LHCN-M2 (cell line): Measurements from ENCODE around the gene PLD5. TPM values are rescaled to one million over a fixed set of nuclear protein-coding genes. Genes with fewer than 3 reads are reported as not detected.
"Not testable (repeated sequence)": the region's sequence is repeated elsewhere in the genome, so short reads cannot be mapped to it uniquely, and the experiment has no call there.

Experiments
- DNase-seq: peaks from one replicate; pipeline ENCODE4 v3.0.0-alpha.2; 2012; ENCODE audit warnings: low read depth
- total RNA-seq: library from RNA; depleted of rRNA; stranded (reverse); fragments of >200 nt; gene quantifications from 2 replicates; pipeline ENCODE4 v1.2.3, GENCODE V29; 2014

PLD5 gene
- total RNA-seq, 1 experiment from 2014 or later, result 0.11 TPM

GRCh38 chr1:242489545-242489944 is 35.0 kb downstream of the PLD5 start:
- DNase-seq, result no peak

- DNase-seq, result no peak
These were observed 46.6 kb downstream of the PLD5 start for GRCh38 chr1:242477944-242478343.

GRCh38 chr1:242470774-242471173 is 53.7 kb downstream of the PLD5 start:
- no peak for DNase-seq

- DNase-seq, result no peak
These were observed 55.7 kb downstream of the PLD5 start for GRCh38 chr1:242468784-242469183.

GRCh38 chr1:242467556-242468145 is 56.8 kb downstream of the PLD5 start:
- DNase-seq, result peak; percentile 47

DNA sequence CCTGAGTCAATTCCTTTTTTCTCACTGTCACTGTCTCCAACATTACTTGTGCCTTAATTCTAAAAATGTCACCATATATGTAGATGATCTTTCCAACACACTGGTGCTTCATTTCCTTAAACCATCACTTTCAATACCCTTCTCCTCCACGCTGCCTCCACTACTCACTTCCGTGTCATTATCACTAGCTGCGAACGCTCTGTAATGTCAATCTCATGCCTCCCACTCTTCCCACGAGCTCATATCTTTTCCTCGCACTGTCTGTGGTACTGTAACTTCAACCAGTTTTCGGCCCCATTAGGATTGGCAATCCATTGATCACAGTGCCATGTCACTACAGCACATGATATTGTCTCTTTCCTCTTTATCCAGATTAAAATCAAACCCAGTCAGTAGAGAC is 61.6 kb downstream of the PLD5 start:
- DNase-seq, result no peak

GRCh38 chr1:242459740-242460139 is 64.8 kb downstream of the PLD5 start:
- DNase-seq, result not testable (repeated sequence)

- no peak for DNase-seq
These were observed 67.7 kb downstream of the PLD5 start for GRCh38 chr1:242456726-242457269.

- no peak for DNase-seq
These were observed 69.5 kb downstream of the PLD5 start for GRCh38 chr1:242455052-242455361.

GRCh38 chr1:242454262-242455051 is 70.0 kb downstream of the PLD5 start:
- DNase-seq, result peak; percentile 55

DNA sequence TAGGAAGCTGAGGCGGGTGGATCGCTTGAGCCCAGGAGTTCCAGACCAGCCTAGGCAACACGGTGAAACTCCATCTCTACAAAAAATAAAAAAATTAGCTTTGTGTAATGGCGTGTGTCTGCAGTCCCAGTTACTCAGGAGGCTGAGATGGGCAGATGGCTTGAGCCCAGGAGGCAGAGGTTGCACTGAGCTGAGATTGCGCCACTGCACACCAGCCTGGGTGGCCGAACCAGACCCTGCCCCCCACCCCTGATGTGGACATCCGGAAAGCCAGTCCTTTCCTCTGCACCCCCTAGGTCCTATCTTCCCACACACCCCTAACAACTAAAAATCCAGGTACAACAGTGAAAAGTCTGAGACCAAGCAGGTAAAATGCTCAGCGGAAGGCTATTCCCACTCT is 71.9 kb downstream of the PLD5 start:
- DNase-seq, result no peak

DNA sequence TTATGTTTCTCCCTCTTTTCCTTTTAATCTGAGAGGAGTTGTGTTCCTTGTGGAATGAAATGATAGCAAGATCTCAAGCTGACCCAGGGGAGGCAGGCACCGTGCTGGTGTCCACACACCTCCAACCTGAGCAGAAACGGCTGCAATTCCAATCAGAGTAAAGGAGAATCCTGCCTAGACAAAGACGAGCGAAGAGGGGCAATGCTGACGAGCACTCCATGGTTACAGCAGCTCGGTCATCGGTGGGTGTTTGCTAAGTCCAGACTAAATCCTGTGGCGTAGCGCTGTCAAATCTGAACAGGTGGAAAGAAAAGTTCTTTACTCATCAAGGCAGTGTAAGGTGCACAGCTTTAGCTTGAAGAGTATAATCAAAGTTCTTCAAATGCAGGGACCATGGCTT is 74.8 kb downstream of the PLD5 start:
- DNase-seq, result no peak

DNA sequence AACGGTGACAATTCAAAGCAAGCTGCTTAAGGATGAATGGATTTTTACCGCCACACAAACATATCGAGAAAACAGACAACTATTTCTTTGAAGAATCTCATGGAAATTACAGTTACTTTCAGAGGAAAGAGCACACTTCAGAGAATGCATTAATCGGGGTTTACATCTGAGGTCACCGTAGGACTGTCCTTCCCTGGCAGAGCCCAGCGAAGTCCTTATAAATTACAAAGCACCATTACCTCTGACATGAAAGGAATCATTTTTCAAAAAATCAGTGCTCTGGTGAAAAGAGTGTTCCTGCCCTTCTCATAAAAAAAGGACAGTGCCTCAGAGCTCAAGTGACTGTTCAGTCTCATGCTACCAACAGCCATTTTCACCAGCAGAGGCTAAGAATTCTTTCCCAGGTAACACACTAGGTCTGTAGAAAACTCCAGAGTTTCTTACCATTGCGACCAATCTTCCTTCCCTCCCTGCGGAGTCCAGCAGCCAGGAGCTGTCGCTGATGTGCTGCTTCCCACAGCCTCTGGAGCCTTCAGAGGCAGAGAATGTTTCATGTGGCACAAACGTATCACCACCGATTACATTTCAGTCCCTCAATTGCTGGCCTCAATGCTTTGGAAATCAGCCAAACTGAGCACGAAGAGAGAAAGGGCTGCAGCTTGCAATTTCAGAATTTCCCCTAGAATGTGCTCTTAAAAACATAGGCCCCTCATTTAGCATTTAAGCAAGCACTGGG is 75.4 kb downstream of the PLD5 start:
- DNase-seq, result no peak

- DNase-seq, result no peak
These were observed 76.8 kb downstream of the PLD5 start for GRCh38 chr1:242447689-242448088.

GRCh38 chr1:242440757-242441156 is 83.7 kb downstream of the PLD5 start:
- DNase-seq, result no peak

DNA sequence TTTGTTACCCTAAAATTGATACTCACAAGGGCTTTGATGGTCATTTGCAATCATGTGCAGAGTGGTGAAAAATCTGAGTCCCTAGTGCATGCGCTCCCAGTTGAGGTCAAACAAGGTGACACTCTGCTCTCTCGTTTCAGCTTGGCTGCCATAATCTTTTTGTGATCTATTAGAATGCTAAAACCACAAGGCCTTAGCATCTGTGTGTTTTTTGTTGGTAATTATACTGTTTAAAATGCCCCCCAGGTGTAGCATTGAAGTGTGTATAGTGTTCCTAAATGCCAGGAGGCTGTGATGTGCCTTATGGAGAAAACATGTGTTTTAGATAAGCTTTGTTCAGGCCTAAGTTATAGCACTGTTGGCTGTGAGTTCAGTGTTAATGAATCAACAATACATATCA is 89.3 kb downstream of the PLD5 start:
- DNase-seq, result no peak

GRCh38 chr1:242432491-242433095 is 91.9 kb downstream of the PLD5 start:
- DNase-seq, result no peak

- DNase-seq, result no peak
These were observed 92.7 kb downstream of the PLD5 start for GRCh38 chr1:242431786-242432185.

GRCh38 chr1:242430956-242431355 is 93.5 kb downstream of the PLD5 start:
- no peak for DNase-seq

GRCh38 chr1:242428399-242429190 is 95.9 kb downstream of the PLD5 start:
- DNase-seq, result no peak

- DNase-seq, result no peak
These were observed 97.0 kb downstream of the PLD5 start for GRCh38 chr1:242427519-242427918.
